Skeletal muscle cell (primary cell): ENCODE data around the gene TRIML1.

Experiments
- DNase-seq: peaks from one replicate; pipeline ENCODE4 v3.0.0-alpha.2; 2010; ENCODE audit warnings: low read depth
- H3K4me3 ChIP-seq: 2 replicates; pipeline ENCODE4 v1.5.1; 2011; ENCODE audit warnings: low read depth, mild to moderate bottlenecking, control low read depth, low read length, moderate library complexity

The TRIML1 gene

GRCh38 chr4:188139141-188139540 lies at the start of gene TRIML1:
TSS of gene TRIML1 (plus strand) at chr4:188139441. CDS start at chr4:188139559, 118 bp downstream.
- no peak for DNase-seq
- H3K4me3 ChIP-seq = no peak within 1 kb of the TSS

- H3K4me3 ChIP-seq = no peak overlapping the region
- DNase-seq = no peak
Observed at GRCh38 chr4:188092824-188093223, 46.4 kb upstream of the TRIML1 start.

GRCh38 chr4:188106454-188106853 lies 32.8 kb upstream of the TRIML1 start:
- no peak overlapping the region for H3K4me3 ChIP-seq
- DNase-seq = no peak

- DNase-seq = peak; percentile 4
- no peak overlapping the region for H3K4me3 ChIP-seq
Observed at GRCh38 chr4:188107931-188108843, 31.1 kb upstream of the TRIML1 start.

- no peak for DNase-seq
- H3K4me3 ChIP-seq = no peak within 1 kb of the TSS
Observed at GRCh38 chr4:188109157-188109755, 30.0 kb upstream of the TRIML1 start, which contains the start of gene TRIML2. TSS of gene TRIML2 (minus strand) at chr4:188109603. CDS start at chr4:188105368, 4,235 bp downstream.

GRCh38 chr4:188110036-188110435 lies 29.2 kb upstream of the TRIML1 start:
- H3K4me3 ChIP-seq = no peak overlapping the region
- no peak for DNase-seq

- H3K4me3 ChIP-seq = no peak overlapping the region
- peak; percentile 5 for DNase-seq
Observed at GRCh38 chr4:188110741-188111471, 28.3 kb upstream of the TRIML1 start.

- H3K4me3 ChIP-seq = no peak overlapping the region
- DNase-seq = no peak
Observed at GRCh38 chr4:188111955-188112354, 27.3 kb upstream of the TRIML1 start.

- no peak overlapping the region for H3K4me3 ChIP-seq
- no peak for DNase-seq
Observed at GRCh38 chr4:188113156-188113555, 26.1 kb upstream of the TRIML1 start.

- H3K4me3 ChIP-seq = no peak overlapping the region
- no peak for DNase-seq
Observed at GRCh38 chr4:188117631-188118324, 21.5 kb upstream of the TRIML1 start.

- no peak for DNase-seq
Observed at GRCh38 chr4:188121530-188121929, 17.7 kb upstream of the TRIML1 start.

GRCh38 chr4:188127214-188127874 lies 11.9 kb upstream of the TRIML1 start:
- DNase-seq = peak; percentile 47
- no peak overlapping the region for H3K4me3 ChIP-seq

More at GRCh38 chr4:188121530-188121929, 17.7 kb upstream of the TRIML1 start:
- no peak overlapping the region for H3K4me3 ChIP-seq

- H3K4me3 ChIP-seq = no peak overlapping the region
- no peak for DNase-seq
Observed at GRCh38 chr4:188130355-188130754, 8.9 kb upstream of the TRIML1 start.

GRCh38 chr4:188132232-188132631 lies 7.0 kb upstream of the TRIML1 start:
- H3K4me3 ChIP-seq = no peak overlapping the region
- no peak for DNase-seq

GRCh38 chr4:188138227-188138626 lies 1.0 kb upstream of the TRIML1 start:
- DNase-seq = no peak
- H3K4me3 ChIP-seq = no peak overlapping the region

GRCh38 chr4:188139671-188140070 lies 430 bp downstream of the TRIML1 start:
- no peak for DNase-seq
- H3K4me3 ChIP-seq = no peak overlapping the region

GRCh38 chr4:188143731-188144130 lies 4.5 kb downstream of the TRIML1 start:
- DNase-seq = no peak
- no peak overlapping the region for H3K4me3 ChIP-seq

- DNase-seq = no peak
- no peak overlapping the region for H3K4me3 ChIP-seq
Observed at GRCh38 chr4:188145601-188146000, 6.4 kb downstream of the TRIML1 start.

GRCh38 chr4:188146618-188147017 lies 7.4 kb downstream of the TRIML1 start:
- no peak for DNase-seq
- no peak overlapping the region for H3K4me3 ChIP-seq
